ENCODE data around the gene ZNF500. TPM values are rescaled to one million over a fixed set of nuclear protein-coding genes. Genes with fewer than 3 reads are reported as not detected.

The ZNF500 gene
- total RNA-seq: 16.5 and 22.4 TPM in 2 replicates

GRCh38 chr16:4766875-4767628 is at the start of gene ZNF500:
Gene ZNF500, minus strand, starts transcription at chr16:4767162. Its CDS starts 1,184 bp downstream, at chr16:4765978.
- intact Hi-C loops (cut with micrococcal nuclease): loop anchor here (1.0 to 10.0 kb wide), 10 partner anchors 33 to 351 kb away; partner anchors contain the start of genes ANKS3, CORO7, DNAAF8 and EEF2KMT

DNA sequence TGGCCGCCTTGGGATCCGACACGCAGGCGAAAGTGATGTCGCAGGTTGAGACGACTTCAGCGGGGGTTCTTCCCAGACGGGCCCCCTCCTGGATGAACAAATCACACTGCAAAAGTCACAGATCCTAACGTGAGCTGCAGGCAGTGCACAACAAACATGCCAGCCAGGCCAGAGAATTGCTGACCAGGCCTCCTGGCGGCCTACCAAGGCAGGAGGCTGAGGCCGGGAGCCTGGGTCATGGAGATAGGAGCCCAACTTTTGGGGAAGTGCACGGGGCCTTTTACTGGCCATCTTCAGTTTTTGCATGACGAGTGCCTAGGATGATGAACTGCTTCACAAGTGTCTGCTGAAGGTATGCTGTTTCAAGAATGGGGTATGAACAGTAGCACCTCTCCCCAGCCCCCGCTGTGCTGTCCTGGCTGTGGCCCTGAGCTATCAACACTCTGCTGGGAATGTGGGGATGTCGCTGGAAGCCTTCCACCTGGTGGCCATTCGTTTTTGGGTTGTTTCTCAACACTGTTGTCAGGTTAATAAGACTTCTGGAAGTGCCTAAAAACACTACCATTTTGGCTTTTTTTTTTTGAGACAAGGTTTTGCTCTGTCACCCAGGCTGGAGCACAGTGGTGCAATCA is 47.7 kb upstream of the ZNF500 start:
- intact Hi-C loops (cut with micrococcal nuclease): no loop called here

DNA sequence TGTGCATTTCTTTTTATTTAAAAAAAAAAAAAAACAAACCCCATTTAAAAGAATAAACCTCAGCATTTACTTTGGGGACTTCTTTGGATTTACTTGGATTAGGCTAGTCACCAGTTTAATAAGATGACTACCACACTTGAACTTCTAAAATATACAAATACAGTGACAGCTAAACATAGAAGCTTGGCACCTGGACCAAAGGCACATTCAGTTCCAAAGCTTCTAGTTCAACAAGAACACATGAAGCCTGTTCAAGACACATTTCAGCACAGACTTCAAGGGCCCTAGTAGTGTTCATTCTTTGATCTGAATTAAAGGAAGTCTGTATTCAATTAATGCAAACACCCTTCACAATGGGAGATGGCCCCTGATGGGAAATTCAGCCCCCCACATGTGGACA is 47.1 kb upstream of the ZNF500 start:
- intact Hi-C loops (cut with micrococcal nuclease): no loop called here

GRCh38 chr16:4813251-4814003 is 46.5 kb upstream of the ZNF500 start:
- intact Hi-C loops (cut with micrococcal nuclease): no loop called here

GRCh38 chr16:4811773-4812172 is 44.8 kb upstream of the ZNF500 start:
- intact Hi-C loops (cut with micrococcal nuclease): no loop called here

DNA sequence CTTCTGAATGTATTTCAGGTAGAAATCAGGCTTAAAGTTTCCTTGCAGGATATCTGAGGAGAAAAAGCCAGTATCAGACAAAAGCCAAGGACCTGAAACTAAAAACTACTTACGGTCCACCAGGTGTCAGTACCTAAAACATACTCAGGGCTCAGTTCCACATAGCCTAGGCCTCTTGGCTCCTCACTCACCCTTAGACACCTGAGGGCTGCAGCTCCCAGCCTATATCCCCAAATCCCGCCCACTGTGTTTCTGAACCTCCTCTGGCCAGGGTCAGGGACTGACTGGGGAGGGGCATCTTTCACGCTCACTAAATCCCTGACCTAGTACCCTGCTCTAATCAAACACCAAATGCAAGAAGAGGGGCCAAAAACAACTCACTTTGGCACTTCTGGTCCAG is 44.3 kb upstream of the ZNF500 start:
- intact Hi-C loops (cut with micrococcal nuclease): no loop called here

- intact Hi-C loops (cut with micrococcal nuclease): no loop called here
Observed at GRCh38 chr16:4806280-4806679, 39.3 kb upstream of the ZNF500 start.

- intact Hi-C loops (cut with micrococcal nuclease): no loop called here
Observed at GRCh38 chr16:4805231-4805630, 38.3 kb upstream of the ZNF500 start.

DNA sequence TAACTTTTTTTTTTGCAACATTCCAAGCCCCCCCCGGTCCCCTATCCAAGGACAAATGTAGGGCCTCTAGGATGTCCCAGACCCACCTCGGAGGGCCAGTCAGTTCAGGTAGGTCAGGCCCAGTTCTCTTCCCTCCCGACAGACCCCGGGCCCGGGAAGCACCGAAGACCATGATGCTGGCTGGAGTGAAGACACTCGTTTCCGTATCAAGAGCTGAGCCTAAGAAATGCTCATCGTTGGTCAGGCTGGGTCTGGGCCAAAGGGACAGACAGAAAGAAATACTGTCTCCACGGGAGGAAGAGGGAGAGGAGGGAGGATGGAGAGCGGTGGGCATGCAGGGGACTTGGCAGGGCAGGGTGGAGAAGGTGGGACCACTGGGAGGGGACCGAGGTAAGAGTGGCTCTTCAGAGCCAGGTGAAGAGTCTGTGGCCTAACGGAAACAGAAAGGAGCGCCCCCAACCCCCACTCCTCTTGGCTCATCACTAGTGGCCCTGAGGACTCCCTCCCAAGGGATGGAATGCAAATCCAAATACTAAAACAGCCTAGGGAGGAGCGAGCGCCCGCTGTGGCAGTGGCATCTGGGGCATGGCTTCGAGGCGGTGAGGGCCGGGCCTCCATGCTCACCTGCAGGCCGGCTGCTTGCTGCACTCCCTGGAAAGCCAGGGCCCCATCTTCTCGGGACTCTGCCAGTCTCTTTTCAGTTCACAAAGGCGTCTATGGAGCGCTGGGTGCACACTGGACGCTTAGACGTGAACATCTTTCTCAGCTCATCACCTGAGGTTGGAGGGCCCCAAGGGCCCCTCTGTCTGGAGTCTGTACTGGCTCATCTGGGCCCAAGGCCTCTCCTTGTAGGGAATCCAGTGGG is 37.2 kb upstream of the ZNF500 start:
- intact Hi-C loops (cut with micrococcal nuclease): loop anchor here (1.0 to 5.0 kb wide), 4 partner anchors 179 to 552 kb away; partner anchors contain the start of genes CORO7, MGRN1 and NAGPA

DNA sequence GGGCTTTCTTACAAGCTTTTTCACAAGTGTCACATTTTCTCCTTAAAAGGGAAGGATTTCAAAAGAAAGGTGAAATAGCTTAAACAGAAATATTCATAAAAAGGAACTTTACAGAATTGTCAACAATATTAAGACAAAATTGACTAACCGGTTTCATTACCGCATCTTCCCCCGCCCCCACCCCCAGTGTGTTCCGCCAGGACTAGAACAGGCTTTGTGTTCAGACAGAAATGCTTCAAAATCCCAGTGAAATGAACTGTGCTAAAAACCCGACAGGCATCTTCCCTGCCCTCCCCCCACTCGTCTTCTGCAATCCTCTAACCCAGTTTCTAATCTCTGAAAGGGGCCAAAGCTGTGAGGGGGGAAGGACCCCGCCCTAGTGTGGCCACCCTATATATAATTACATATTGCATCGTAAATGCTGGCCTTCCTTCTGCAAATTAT is 36.5 kb upstream of the ZNF500 start:
- intact Hi-C loops (cut with micrococcal nuclease): loop anchor here (1.0 to 5.0 kb wide), 4 partner anchors 179 to 551 kb away; partner anchors contain the start of genes CORO7, MGRN1 and NAGPA

GRCh38 chr16:4802659-4803287 is 35.8 kb upstream of the ZNF500 start:
- intact Hi-C loops (cut with micrococcal nuclease): loop anchor here (1.0 to 5.0 kb wide), 11 partner anchors 34 to 550 kb away; partner anchors contain the start of genes ALG1, ANKS3, CORO7 and DNAAF8

- intact Hi-C loops (cut with micrococcal nuclease): loop anchor here (1.0 to 5.0 kb wide), 10 partner anchors 34 to 550 kb away; partner anchors contain the start of genes ALG1, ANKS3, CORO7 and DNAAF8
Observed at GRCh38 chr16:4801962-4802658, 35.1 kb upstream of the ZNF500 start, which contains the start of gene ROGDI. Gene ROGDI, minus strand, starts transcription at chr16:4802633. Its CDS starts 62 bp downstream, at chr16:4802571.

DNA sequence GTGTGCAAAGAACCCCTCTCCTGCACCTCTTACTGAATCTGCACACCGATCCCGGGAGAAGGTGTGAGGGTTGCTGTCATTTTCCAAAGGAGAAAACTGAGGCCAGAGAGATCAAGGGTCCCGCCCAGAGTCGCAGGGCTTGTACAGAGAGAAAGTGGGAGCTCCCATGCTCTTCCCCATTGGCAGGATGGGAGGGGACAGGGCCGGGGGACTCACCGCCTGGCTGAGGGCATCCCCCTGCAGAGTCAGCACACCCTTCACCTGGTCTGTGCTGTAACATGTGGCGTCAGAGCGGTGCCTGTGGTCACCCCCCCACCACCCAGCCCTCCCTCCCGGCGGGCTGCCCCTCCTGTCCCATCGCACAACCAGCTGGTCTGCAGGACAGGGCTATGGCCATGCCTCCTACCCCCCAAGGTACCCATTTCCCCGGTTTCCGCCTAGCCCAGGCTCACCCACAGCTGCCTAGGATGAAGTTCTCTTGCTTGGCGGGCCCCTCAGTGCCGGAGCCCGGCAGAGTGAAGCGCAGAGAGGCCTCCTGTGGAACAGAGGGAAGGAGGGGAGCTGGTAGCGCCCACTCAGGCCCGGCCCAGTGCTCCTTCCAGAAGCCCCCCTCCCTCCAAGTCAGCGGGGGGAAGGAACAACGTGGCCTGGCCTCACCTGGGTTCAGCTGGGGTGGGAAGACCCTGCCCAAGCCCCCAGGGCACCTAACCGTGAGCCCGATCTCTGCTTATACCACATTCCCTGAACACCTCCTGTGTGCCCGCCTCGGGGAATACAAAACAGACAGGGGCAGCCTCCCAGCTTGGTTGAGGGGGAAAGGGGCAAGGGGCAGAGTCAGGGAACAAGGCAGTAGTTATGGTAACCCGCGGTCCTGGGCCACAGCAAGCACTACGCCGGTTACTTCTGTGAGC is 34.3 kb upstream of the ZNF500 start:
- intact Hi-C loops (cut with micrococcal nuclease): loop anchor here (5.0 kb wide), 1 partner anchor 549 kb away; no protein-coding TSS in a partner anchor

- intact Hi-C loops (cut with micrococcal nuclease): loop anchor here (5.0 kb wide), 1 partner anchor 548 kb away; no protein-coding TSS in a partner anchor
Observed at GRCh38 chr16:4800290-4801041, 33.5 kb upstream of the ZNF500 start.

DNA sequence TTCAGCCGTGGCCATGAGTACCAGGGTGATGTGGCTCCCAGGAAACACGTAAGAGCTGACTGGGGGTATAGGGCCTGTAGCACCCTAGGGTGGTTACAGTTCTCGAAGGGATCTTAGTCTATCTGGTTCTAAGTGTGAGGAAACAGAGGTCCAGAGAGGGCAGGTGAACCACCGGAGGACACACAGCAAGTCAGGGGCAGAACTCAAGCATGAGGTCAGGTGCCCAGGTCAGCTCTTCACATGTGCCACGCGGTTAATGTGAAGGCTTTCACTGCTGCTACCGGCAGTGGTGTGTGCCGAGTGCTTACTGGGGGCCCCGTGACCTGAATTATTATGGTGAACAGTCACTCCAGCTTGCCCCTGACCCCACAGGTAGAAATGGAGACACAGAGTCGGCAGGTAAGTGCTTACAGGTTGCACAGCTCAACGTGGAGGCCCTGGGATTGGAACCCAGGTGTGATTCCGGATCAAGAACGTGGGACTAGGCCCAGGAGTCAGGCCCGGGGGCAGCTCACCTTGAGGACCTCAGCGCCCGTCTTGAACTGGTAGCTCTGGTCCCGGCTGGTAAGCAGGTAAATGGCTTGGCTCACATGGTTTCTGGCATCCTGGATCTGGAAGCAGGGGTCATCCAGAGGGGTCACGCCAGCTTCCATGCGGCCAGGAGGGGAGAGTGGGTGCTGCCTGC is 32.4 kb upstream of the ZNF500 start:
- intact Hi-C loops (cut with micrococcal nuclease): no loop called here

GRCh38 chr16:4798456-4798855 is 31.5 kb upstream of the ZNF500 start:
- intact Hi-C loops (cut with micrococcal nuclease): no loop called here

GRCh38 chr16:4797805-4798252 is 30.9 kb upstream of the ZNF500 start:
- intact Hi-C loops (cut with micrococcal nuclease): no loop called here

Data from T-helper 1 cell treated with Interleukin-12 subunit alpha and Interleukin-12 subunit beta and Interleukin-4 antibody, amounts not matched to agents 30 ng/mL and 1 ng/mL, for 36 hours (primary cell).